Right cardiac atrium (tissue), 5 donors: ENCODE results near the gene TRAPPC3L. TPM values are rescaled to one million over a fixed set of nuclear protein-coding genes. Genes with fewer than 3 reads are reported as not detected.

Source experiments
- ATAC-seq, 2 donors: fragments of 200-7000 bp; cut with Tn5 transposase; one replicate each; pipeline versions ENCODE4 v1.8.0 to v1.9.1; 2020; ENCODE audit warnings: moderate library complexity in 2 of 2, mild to moderate bottlenecking in 1 of 2
- DNase-seq, 3 donors: peaks; one replicate each; pipeline ENCODE4 v3.0.0-alpha.2; 2020
- H3K27ac ChIP-seq: one replicate; pipeline ENCODE4 v1.5.1; 2013; ENCODE audit warnings: mild to moderate bottlenecking, low read length, control low read depth, moderate library complexity
- H3K27me3 ChIP-seq: one replicate; pipeline ENCODE4 v1.6.1; 2013; ENCODE audit not compliant: control insufficient read depth, insufficient read depth
- H3K4me1 ChIP-seq: one replicate; pipeline ENCODE4 v1.6.1; 2013; ENCODE audit warnings: low read length; ENCODE audit not compliant: control insufficient read depth, insufficient read depth
- H3K4me3 ChIP-seq: one replicate; pipeline ENCODE4 v1.5.1; 2013; ENCODE audit warnings: low read length, control low read depth
- H3K9me3 ChIP-seq: one replicate; pipeline ENCODE4 v1.6.1; 2013; ENCODE audit warnings: low read length; ENCODE audit not compliant: control insufficient read depth
- WGBS: extraction: QIAGEN DNeasy Blood & Tissue Kit; methylation state at CpG from one replicate; pipeline ENCODE4 v1.1.7; 2013; 5-methylcytosine and 5-hydroxymethylcytosine counted together
- intact Hi-C, 4 donors: fragments of 100-400 bp; cut with DNase I; formaldehyde crosslinking; loops; one replicate each; pipeline versions ENCODE4 v1.11.0 to v1.14.0; 2022 to 2023
- long read RNA-seq, 4 donors: library from polyadenylated mRNA; unstranded; transcript quantifications; one replicate each; pipeline ENCODE4 v2.0.0, GENCODE V29; 2020 to 2021
- polyA plus RNA-seq: library from polyadenylated mRNA; stranded (reverse); fragments of 200-250 nt; gene quantifications from one replicate; pipeline ENCODE4 v1.2.3, GENCODE V29; 2013
- total RNA-seq, 4 donors: library from RNA; stranded (reverse); fragmentation: NEBNext Ultra II Directional; extraction: Animal tissue kit (Norgen Biotek cat#: 25700); gene quantifications; one replicate each; pipeline ENCODE4 v1.2.1, GENCODE V29; 2021
- donor health status: healthy with polysubstance abuse.
- donor health status: DM: no; HTN: yes; CAD: no.
- donor health status: DM: no; HTN: no; CAD: no.
- donor health status: DM: no; HTN: yes; CAD: no; lungs with severe emphysema.
- donor health status: DM: yes; HTN: yes; CAD: no.

Gene TRAPPC3L
- total RNA-seq (under 1 TPM; 0.20 to 0.32 (median 0.23) TPM), polyA plus RNA-seq (0.18 TPM)
- long read RNA-seq, donor 1, partial matches to known transcripts = 0 of 2 reads
- long read RNA-seq, donor 1, other reads (novel, unspliced or antisense) = 0 of 2 reads
- long read RNA-seq, donor 2 = 0 reads
- long read RNA-seq, donor 3, partial matches to known transcripts = 0 of 2 reads
- long read RNA-seq, donor 3, other reads (novel, unspliced or antisense) = 0 of 2 reads
- long read RNA-seq, donor 4 = 0 reads

DNA sequence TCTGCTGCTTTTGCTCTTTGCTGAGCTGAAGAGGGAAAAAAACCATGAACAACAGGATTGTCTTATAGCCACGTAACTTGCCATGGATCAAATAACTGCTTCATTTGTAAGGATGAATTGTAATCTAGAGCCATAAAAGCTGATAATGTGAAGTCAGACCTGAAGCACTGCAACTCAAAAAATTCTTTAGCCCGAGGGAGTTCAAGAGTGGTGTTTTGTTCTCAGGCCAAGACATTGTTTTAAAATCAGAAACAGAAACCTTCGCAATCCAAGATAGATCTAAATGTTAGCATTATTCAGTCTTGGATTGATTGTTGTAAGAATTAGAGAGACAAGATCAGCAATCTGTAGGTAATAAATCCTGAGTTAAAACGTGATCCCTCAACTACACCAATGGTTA, at the start of gene TRAPPC3L:
Gene TRAPPC3L (minus strand): TSS at position 34 of the 400 bp plus-strand sequence. CDS start 170 bp downstream, outside the sequence.
- no peaks in the 10 kb centered on the region for H3K9me3 ChIP-seq
- no peak within 1 kb of the TSS for H3K27ac ChIP-seq
- intact Hi-C loops = no loop called here
- ATAC-seq = no peak
- no peaks in the 10 kb centered on the region for H3K4me1 ChIP-seq
- no peaks in the 10 kb centered on the region for H3K27me3 ChIP-seq
- H3K4me3 ChIP-seq = no peak within 1 kb of the TSS
- 59% methylated on average over 4 of the region's 4 CpGs for WGBS
- no peak for DNase-seq

DNA sequence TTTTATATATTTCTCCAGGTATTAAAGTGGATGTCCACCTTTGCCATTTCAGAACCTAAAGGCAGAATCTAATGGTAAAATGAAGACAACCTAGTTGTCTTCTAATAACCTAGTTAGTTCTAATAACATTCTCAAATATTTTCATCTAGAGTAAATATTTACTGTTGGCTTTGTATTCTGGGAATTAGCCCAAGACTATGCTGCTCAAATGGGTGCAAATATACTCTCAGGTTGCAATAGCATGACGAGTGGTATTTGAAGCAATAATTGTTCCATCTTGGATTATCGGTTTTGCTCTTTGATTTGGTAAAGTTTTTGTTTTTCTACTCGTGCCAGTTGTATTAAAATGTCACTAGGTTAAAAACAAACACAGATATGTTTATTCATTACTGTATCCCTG, 49.8 kb upstream of the TRAPPC3L start:
- intact Hi-C loops = no loop called here
- no peaks in the 10 kb centered on the region for H3K4me1 ChIP-seq
- 95% methylated on average over 3 of the region's 3 CpGs for WGBS
- H3K9me3 ChIP-seq = no peaks in the 10 kb centered on the region
- ATAC-seq (no peak), DNase-seq (no peak)
- H3K27ac ChIP-seq = no peak overlapping the region
- H3K27me3 ChIP-seq = no peaks in the 10 kb centered on the region
- H3K4me3 ChIP-seq = no peak overlapping the region

DNA sequence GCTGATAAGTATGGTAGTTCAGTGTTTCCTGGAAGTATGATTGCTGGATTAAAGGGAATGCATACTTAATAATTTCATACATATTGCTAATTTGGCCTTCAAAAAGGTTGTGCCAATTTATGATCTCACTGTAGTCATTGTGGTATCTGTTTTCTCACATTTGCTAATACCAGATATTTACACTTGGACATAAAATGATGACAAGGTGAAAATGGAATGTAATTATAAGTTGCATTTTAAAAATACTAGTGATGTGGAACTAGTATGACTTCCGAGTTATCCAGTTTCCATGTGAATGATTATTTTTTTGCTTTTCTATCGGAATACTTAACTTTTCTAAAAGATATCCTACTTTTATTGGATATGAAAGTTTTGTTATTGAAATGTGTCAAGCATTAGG, 41.3 kb upstream of the TRAPPC3L start:
- WGBS = 95% methylated on average over 2 of the region's 2 CpGs
- no peaks in the 10 kb centered on the region for H3K27me3 ChIP-seq
- intact Hi-C loops = no loop called here
- no peaks in the 10 kb centered on the region for H3K4me1 ChIP-seq
- ATAC-seq (no peak), DNase-seq (no peak)
- no peak overlapping the region for H3K27ac ChIP-seq
- H3K9me3 ChIP-seq = no peaks in the 10 kb centered on the region
- no peak overlapping the region for H3K4me3 ChIP-seq

DNA sequence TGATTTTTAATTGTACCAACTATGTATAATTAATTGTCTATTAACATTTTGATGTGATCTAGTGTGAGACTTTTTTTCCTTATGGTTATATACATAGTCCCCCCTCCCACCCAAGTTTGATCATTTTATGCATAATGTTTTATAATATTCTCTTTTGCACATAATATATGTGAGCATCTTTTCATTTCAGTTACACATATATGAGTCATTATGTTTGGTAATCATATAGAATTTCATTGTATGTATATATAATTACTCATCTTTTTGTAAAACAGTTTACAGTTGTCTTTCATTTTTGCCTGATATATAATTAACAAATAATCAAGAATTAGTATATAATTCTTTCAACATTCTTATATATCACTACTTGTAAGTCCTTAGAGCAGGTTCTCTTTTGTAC, 40.8 kb upstream of the TRAPPC3L start:
- DNase-seq (no peak), ATAC-seq (no peak)
- Histone ChIP-seq H3K9me3 (no peaks in the 10 kb centered on the region), H3K4me1 (no peaks in the 10 kb centered on the region), H3K27ac (no peak overlapping the region), H3K27me3 (no peaks in the 10 kb centered on the region), H3K4me3 (no peak overlapping the region)
- intact Hi-C loops = no loop called here

- Histone ChIP-seq H3K4me3 (no peak overlapping the region), H3K27me3 (no peaks in the 10 kb centered on the region), H3K9me3 (no peaks in the 10 kb centered on the region), H3K4me1 (no peaks in the 10 kb centered on the region), H3K27ac (no peak overlapping the region)
- DNase-seq = no peak
- intact Hi-C loops = no loop called here
- 78% methylated on average over 2 of the region's 2 CpGs for WGBS
- no peak for ATAC-seq
Observed at GRCh38 chr6:116580198-116580597, 34.7 kb upstream of the TRAPPC3L start.

- 90% methylated on average over 1 of the region's 1 CpG for WGBS
- H3K27me3 ChIP-seq = no peaks in the 10 kb centered on the region
- no peak for DNase-seq
- ATAC-seq = no peak
- H3K9me3 ChIP-seq = no peaks in the 10 kb centered on the region
- no peaks in the 10 kb centered on the region for H3K4me1 ChIP-seq
- intact Hi-C loops = no loop called here
- H3K27ac ChIP-seq = no peak overlapping the region
- no peak overlapping the region for H3K4me3 ChIP-seq
Observed at GRCh38 chr6:116579143-116579542, 33.7 kb upstream of the TRAPPC3L start.

DNA sequence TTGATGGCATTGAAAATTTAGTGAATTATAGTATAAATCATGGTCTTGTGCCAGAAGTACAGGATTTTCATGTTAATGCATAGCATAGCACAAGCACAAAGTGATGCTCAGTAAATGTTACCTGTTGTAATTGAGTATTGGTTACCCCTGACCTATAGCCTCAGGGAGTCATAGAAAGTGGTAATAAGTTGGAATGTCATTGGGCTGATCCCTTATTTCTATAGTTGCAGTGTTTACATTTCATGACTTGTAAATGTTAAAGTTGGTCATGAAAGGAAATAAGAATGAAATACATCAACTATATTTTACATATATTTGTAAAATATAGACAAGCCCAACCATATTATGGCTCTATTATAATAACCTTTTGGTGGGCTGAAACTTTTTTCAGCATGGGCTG, 32.9 kb upstream of the TRAPPC3L start:
- DNase-seq (no peak), ATAC-seq (no peak)
- intact Hi-C loops = no loop called here
- no peaks in the 10 kb centered on the region for H3K27me3 ChIP-seq
- H3K4me1 ChIP-seq = no peaks in the 10 kb centered on the region
- no peak overlapping the region for H3K4me3 ChIP-seq
- no peak overlapping the region for H3K27ac ChIP-seq
- no peaks in the 10 kb centered on the region for H3K9me3 ChIP-seq

GRCh38 chr6:116577486-116577885, 32.0 kb upstream of the TRAPPC3L start:
- DNase-seq (no peak), ATAC-seq (no peak)
- H3K9me3 ChIP-seq = no peaks in the 10 kb centered on the region
- intact Hi-C loops = no loop called here
- H3K4me3 ChIP-seq = no peak overlapping the region
- no peak overlapping the region for H3K27ac ChIP-seq
- H3K4me1 ChIP-seq = peaks cover 3% of the 10 kb centered on the region
- 74% methylated on average over 5 of the region's 5 CpGs for WGBS
- H3K27me3 ChIP-seq = no peaks in the 10 kb centered on the region

DNA sequence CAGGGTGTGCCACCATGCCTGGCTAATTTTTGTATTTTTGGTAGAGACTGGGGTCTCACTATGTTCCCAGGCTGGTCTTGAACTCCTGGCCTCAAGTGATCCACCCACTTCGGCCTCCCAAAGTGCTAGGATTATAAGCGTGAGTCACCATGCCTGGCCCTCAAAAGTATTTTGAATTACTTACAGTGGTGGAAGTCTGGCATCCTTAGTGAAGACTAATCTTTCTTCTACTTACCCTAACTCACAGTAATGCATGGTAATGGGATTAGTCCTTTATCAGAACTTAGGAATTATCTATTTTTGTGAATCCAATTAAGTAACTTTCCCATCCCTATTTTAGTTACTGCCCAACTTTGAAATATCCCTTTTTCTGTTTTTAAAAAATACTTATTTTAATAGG, 29.7 kb upstream of the TRAPPC3L start:
- no peak for DNase-seq
- ATAC-seq = no peak
- Histone ChIP-seq H3K4me1 (peaks cover 3% of the 10 kb centered on the region), H3K4me3 (no peak overlapping the region), H3K9me3 (no peaks in the 10 kb centered on the region), H3K27ac (no peak overlapping the region), H3K27me3 (no peaks in the 10 kb centered on the region)
- intact Hi-C loops = no loop called here
- WGBS = 93% methylated on average over 2 of the region's 2 CpGs

GRCh38 chr6:116572162-116572561, 26.7 kb upstream of the TRAPPC3L start:
- Histone ChIP-seq H3K4me3 (peak overlapping the region; percentile 96), H3K9me3 (no peaks in the 10 kb centered on the region), H3K27me3 (no peaks in the 10 kb centered on the region), H3K27ac (no peak overlapping the region), H3K4me1 (peaks cover 3% of the 10 kb centered on the region)
- ATAC-seq = peak in 1 of 2 donors; percentile 33
- 4% methylated on average over 7 of the region's 7 CpGs for WGBS
- intact Hi-C loops = no loop called here
- DNase-seq = peak in 2 of 3 donors; percentile 45 to 46

- DNase-seq (no peak), ATAC-seq (no peak)
- Histone ChIP-seq H3K4me1 (peaks cover 3% of the 10 kb centered on the region), H3K4me3 (peak overlapping the region; percentile 96), H3K27ac (peak overlapping the region; percentile 98), H3K27me3 (no peaks in the 10 kb centered on the region), H3K9me3 (no peaks in the 10 kb centered on the region)
- WGBS = under 1% methylated on average over 12 of the region's 12 CpGs
- intact Hi-C loops = no loop called here
Observed at GRCh38 chr6:116571683-116572000, 26.2 kb upstream of the TRAPPC3L start.
